Panc1 (cell line): Measurements from ENCODE around the gene APLP2. TPM values are rescaled to one million over a fixed set of nuclear protein-coding genes. Genes with fewer than 3 reads are reported as not detected.

Experiments used
- ATAC-seq: fragments of 200-7000 bp; cut with Tn5 transposase; 2 replicates; pipeline ENCODE4 v1.9.1; 2020; ENCODE audit warnings: mild to moderate bottlenecking, moderate library complexity
- BruUV-seq: library from RNA; stranded (reverse); fragments of 400-500 nt; replicated peaks from 2 replicates; lab custom pipeline; 2021; lab: Mats Ljungman, UMichigan
- CTCF ChIA-PET: fragments of 300-600 bp; sonication (Branson Sonifier 250); formaldehyde crosslinking; loops from one replicate; lab custom pipeline; 2022; ENCODE audit warnings: antibody characterized with exemption; lab: Charles Lee
- POLR2A ChIA-PET: fragments of 300-600 bp; sonication (Branson Sonifier 250); formaldehyde crosslinking; loops from one replicate; lab custom pipeline; 2022; ENCODE audit warnings: antibody characterized with exemption; lab: Charles Lee
- DNase-seq: peaks from one replicate; pipeline ENCODE4 v3.0.0-alpha.2; 2010; ENCODE audit warnings: low read depth, low spot score
- H3K27ac ChIP-seq: 2 replicates; pipeline ENCODE4 v1.5.1; 2011; ENCODE audit warnings: mild to moderate bottlenecking, low read length, inconsistent platforms
- H3K27me3 ChIP-seq: fragments of 200-500 bp; sonication (Bioruptor generic); 2 replicates; pipeline ENCODE4 v1.6.0; 2014; ENCODE audit warnings: low read length, inconsistent platforms; ENCODE audit not compliant: control insufficient read depth, insufficient read depth
- H3K36me3 ChIP-seq: fragments of 200-500 bp; sonication (Bioruptor generic); 2 replicates; pipeline ENCODE4 v1.5.1; 2014; ENCODE audit warnings: inconsistent platforms, mild to moderate bottlenecking, low read length, moderate library complexity; ENCODE audit not compliant: control insufficient read depth, insufficient read depth
- H3K4me1 ChIP-seq: 2 replicates; pipeline ENCODE4 v1.5.1; 2011; ENCODE audit warnings: inconsistent platforms, mild to moderate bottlenecking, low read length, moderate library complexity; ENCODE audit not compliant: control insufficient read depth, insufficient read depth
- H3K4me3 ChIP-seq, 2 experiments: 2 replicates each; pipeline ENCODE4 v1.5.1; 2011 to 2012; ENCODE audit warnings: low read depth in 2 of 2, low read length in 2 of 2, mild to moderate bottlenecking in 2 of 2, inconsistent platforms in 1 of 2, moderate library complexity in 1 of 2
- H3K9me3 ChIP-seq: fragments of 200-500 bp; sonication (Bioruptor generic); 2 replicates; pipeline ENCODE4 v1.5.1; 2014; ENCODE audit warnings: low read depth, mild to moderate bottlenecking, inconsistent platforms, low read length, moderate library complexity; ENCODE audit not compliant: control insufficient read depth, insufficient read depth
- POLR2AphosphoS5 ChIP-seq: IDR thresholded peaks from 2 replicates; pipeline ENCODE4 v1.6.1; 2012; ENCODE audit warnings: mild to moderate bottlenecking, low read depth, low read length, moderate library complexity
- SIN3A ChIP-seq: IDR thresholded peaks from 2 replicates; pipeline ENCODE4 v1.6.1; 2012; ENCODE audit warnings: low read depth, mild to moderate bottlenecking, low read length, moderate library complexity, borderline replicate concordance; ENCODE audit not compliant: insufficient read depth
- TCF7L2 ChIP-seq: IDR thresholded peaks from 2 replicates; pipeline ENCODE4 v1.6.1; 2011; ENCODE audit warnings: mild to moderate bottlenecking, low read depth, low read length, inconsistent platforms
- in situ Hi-C: cut with HindIII; loops from 2 replicates; pipeline ENCODE4 v1.10.0; 2016; ENCODE audit warnings: low sequenced_read_pairs, low pct_unique_long_range_greater_than_20kb
- intact Hi-C: fragments of 100-400 bp; cut with micrococcal nuclease; formaldehyde crosslinking; loops from one replicate; pipeline ENCODE4 v1.10.0; 2022; ENCODE audit not compliant: unreplicated experiment
- total RNA-seq: library from RNA; stranded (reverse); gene quantifications from one replicate; pipeline ENCODE4 v1.2.1, GENCODE V29; 2021; ENCODE audit not compliant: unreplicated experiment
- TF ChIP-seq, protein P1 (sequence below), 2 experiments: IDR thresholded peaks; 2 replicates each; pipeline ENCODE4 v1.6.1; 2011 to 2012; ENCODE audit warnings: low read depth in 2 of 2, control low read depth in 1 of 2, low read length in 1 of 2, mild to moderate bottlenecking in 1 of 2, moderate library complexity in 1 of 2; ENCODE audit not compliant: insufficient read depth in 1 of 2
- TF ChIP-seq, protein P2 (sequence below): fragments of 450-650 bp; IDR thresholded peaks from 2 replicates; pipeline ENCODE4 v1.5.1; 2017; ENCODE audit warnings: mild to moderate bottlenecking

The APLP2 gene
- total RNA-seq, 1 experiment from 2014 or later, result 589 TPM

DNA sequence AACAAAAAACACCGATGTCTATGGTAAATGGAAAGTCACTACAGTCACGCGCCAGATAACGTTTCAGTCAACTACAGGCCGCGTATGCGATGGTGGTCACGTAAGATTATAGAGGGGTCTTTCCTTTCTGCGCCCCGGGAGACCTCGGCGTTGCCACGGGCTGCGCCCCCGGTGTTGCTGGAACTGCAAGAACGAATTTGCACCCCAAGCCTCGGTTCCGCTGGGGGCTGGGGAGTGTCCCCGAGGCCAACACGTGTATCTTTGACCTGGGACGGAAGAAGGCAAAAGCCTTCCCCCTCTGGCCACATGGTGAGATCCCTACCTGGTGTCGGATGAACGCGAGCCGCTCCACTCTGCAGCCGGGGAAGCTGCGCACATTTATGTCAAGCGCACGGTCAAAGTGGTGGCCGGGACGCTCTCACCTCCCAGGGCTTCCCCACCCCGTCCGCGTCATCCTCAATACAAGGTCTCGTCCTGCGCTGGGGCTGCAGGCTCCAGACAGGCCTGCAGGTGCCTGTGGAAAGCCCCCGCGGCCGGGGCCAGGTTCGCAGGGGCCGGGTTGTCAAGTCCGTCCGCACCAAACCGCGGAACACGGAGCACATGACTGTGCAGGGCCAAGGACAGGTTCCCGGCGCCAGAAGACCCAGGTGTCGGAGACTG is 29.3 kb upstream of the APLP2 start:
- peaks cover 16% of the 10 kb centered on the region; the same call in 1 of the 2 replicates for H3K4me1 ChIP-seq
- intact Hi-C loops, result no loop called here
- H3K9me3 ChIP-seq, result no peaks in the 10 kb centered on the region
- ChIA-PET POLR2A (no interaction called here), CTCF (no interaction called here)
- ATAC-seq, result no peak
- no peak overlapping the region for H3K4me3 ChIP-seq
- no peak for DNase-seq
- in situ Hi-C loops, result no loop called here
- TF ChIP-seq, protein P1, sequence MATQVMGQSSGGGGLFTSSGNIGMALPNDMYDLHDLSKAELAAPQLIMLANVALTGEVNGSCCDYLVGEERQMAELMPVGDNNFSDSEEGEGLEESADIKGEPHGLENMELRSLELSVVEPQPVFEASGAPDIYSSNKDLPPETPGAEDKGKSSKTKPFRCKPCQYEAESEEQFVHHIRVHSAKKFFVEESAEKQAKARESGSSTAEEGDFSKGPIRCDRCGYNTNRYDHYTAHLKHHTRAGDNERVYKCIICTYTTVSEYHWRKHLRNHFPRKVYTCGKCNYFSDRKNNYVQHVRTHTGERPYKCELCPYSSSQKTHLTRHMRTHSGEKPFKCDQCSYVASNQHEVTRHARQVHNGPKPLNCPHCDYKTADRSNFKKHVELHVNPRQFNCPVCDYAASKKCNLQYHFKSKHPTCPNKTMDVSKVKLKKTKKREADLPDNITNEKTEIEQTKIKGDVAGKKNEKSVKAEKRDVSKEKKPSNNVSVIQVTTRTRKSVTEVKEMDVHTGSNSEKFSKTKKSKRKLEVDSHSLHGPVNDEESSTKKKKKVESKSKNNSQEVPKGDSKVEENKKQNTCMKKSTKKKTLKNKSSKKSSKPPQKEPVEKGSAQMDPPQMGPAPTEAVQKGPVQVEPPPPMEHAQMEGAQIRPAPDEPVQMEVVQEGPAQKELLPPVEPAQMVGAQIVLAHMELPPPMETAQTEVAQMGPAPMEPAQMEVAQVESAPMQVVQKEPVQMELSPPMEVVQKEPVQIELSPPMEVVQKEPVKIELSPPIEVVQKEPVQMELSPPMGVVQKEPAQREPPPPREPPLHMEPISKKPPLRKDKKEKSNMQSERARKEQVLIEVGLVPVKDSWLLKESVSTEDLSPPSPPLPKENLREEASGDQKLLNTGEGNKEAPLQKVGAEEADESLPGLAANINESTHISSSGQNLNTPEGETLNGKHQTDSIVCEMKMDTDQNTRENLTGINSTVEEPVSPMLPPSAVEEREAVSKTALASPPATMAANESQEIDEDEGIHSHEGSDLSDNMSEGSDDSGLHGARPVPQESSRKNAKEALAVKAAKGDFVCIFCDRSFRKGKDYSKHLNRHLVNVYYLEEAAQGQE (IDR thresholded peaks at IDR 0.05; ENCODE audit: insufficient read depth in 1 of 2, low read depth in 2 of 2, low read length in 1 of 2), result no peak
- TF ChIP-seq, protein P2, sequence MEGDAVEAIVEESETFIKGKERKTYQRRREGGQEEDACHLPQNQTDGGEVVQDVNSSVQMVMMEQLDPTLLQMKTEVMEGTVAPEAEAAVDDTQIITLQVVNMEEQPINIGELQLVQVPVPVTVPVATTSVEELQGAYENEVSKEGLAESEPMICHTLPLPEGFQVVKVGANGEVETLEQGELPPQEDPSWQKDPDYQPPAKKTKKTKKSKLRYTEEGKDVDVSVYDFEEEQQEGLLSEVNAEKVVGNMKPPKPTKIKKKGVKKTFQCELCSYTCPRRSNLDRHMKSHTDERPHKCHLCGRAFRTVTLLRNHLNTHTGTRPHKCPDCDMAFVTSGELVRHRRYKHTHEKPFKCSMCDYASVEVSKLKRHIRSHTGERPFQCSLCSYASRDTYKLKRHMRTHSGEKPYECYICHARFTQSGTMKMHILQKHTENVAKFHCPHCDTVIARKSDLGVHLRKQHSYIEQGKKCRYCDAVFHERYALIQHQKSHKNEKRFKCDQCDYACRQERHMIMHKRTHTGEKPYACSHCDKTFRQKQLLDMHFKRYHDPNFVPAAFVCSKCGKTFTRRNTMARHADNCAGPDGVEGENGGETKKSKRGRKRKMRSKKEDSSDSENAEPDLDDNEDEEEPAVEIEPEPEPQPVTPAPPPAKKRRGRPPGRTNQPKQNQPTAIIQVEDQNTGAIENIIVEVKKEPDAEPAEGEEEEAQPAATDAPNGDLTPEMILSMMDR, result no peak
- TF ChIP-seq POLR2AphosphoS5 (no peak), TCF7L2 (no peak), SIN3A (no peak)
- no TSS peak for BruUV-seq
- H3K36me3 ChIP-seq, result no peaks in the 10 kb centered on the region
- no peak overlapping the region for H3K27ac ChIP-seq
- H3K27me3 ChIP-seq, result no peaks in the 10 kb centered on the region

DNA sequence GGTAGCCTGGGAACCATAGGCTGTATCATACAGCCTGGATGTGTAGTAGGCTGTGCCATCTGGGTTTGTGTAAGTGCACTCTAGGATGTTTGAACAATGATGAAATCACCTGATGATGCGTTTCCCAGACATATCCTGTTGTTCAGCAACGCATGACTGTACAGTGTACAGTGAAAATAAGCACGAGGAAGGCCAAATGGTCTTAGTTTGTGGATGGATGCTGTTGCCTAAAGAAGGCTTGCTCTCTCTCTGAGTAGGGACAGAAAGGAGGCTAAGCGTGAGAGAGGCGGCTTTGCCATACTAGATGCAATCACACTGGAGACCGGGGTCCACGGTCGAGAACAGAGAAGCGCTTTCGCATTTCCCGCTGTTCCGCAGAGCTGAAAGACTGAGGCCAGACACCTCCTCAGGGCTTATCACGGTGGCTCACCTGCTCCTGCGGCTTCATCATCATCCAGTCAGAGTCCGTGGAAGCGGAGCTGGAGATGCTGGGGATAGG is 27.6 kb upstream of the APLP2 start:
- H3K27ac ChIP-seq, result peak overlapping the region; percentile 12; the same call in 1 of the 2 replicates
- peak; percentile 85 for ATAC-seq
- no peaks in the 10 kb centered on the region for H3K36me3 ChIP-seq
- in situ Hi-C loops (no loop called here), intact Hi-C loops (no loop called here)
- TF ChIP-seq, protein P1 (IDR thresholded peaks at IDR 0.05; ENCODE audit: insufficient read depth in 1 of 2, low read depth in 2 of 2, low read length in 1 of 2), result no peak
- no peak for TF ChIP-seq SIN3A
- no peak for TF ChIP-seq TCF7L2
- TF ChIP-seq, protein P2, result no peak
- no peak for TF ChIP-seq POLR2AphosphoS5
- POLR2A ChIA-PET, result no interaction called here
- no peaks in the 10 kb centered on the region for H3K9me3 ChIP-seq
- peak overlapping the region in 1 of 2 experiments; percentile 19; a peak in 2 of 4 replicates for H3K4me3 ChIP-seq
- no TSS peak for BruUV-seq
- peak; percentile 89 for DNase-seq
- no peaks in the 10 kb centered on the region for H3K27me3 ChIP-seq
- CTCF ChIA-PET, result no interaction called here
- H3K4me1 ChIP-seq, result peaks cover 16% of the 10 kb centered on the region; the same call in 1 of the 2 replicates
